Stimulated activated CD4-positive, alpha-beta T cell treated with anti-CD3 and anti-CD28 coated beads, Interleukin-12 subunit alpha, Interleukin-12 subunit beta, amount 100 ng/mL, for 24 hours (primary cell): ENCODE data around the gene SLC25A28.

ENCODE experiments used
- DNase-seq, 2 experiments: peaks; one replicate each; pipeline ENCODE4 v3.0.0-alpha.2; 2020; ENCODE audit warnings: low read depth in 2 of 2

SLC25A28 gene, protein sequence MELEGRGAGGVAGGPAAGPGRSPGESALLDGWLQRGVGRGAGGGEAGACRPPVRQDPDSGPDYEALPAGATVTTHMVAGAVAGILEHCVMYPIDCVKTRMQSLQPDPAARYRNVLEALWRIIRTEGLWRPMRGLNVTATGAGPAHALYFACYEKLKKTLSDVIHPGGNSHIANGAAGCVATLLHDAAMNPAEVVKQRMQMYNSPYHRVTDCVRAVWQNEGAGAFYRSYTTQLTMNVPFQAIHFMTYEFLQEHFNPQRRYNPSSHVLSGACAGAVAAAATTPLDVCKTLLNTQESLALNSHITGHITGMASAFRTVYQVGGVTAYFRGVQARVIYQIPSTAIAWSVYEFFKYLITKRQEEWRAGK

DNA sequence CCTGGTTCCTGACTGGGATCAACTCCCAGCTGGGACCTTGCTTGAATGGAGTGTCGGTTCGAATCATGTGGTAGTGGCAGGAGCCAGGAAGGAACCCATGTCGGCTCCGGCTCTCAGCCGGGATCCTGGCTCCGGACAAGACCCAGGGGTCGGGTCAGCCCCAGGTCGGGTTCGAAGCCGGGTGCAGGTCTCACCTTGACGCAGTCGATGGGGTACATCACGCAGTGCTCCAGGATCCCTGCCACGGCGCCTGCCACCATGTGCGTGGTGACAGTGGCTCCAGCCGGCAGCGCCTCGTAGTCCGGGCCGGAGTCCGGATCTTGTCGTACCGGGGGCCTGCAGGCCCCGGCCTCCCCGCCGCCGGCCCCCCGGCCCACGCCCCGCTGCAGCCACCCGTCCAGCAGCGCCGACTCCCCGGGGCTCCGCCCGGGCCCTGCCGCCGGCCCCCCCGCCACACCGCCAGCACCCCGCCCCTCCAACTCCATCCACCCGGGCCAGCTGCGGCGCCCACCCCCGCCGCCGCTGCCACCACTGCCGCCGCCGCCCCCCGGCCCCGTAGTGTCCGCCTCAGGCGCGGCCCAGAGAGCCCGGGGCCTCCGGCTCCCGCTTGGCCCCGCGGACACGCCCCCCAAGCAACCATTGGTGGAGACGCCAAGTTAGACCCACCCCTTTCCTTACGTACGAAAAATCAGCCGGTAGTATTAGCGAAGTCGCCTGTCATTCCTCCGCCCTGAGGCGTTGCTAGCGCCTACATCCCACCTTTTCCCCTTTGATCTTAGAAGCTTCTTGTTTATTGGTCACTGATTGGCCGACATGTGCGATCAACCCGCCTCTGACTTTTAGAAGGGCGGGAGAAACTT is at the start of gene SLC25A28:
TSS of gene SLC25A28 (minus strand) at position 589 of the 860 bp plus-strand sequence. CDS start at position 485, 104 bp downstream.
- DNase-seq, result peak; percentile 80 to 90

DNA sequence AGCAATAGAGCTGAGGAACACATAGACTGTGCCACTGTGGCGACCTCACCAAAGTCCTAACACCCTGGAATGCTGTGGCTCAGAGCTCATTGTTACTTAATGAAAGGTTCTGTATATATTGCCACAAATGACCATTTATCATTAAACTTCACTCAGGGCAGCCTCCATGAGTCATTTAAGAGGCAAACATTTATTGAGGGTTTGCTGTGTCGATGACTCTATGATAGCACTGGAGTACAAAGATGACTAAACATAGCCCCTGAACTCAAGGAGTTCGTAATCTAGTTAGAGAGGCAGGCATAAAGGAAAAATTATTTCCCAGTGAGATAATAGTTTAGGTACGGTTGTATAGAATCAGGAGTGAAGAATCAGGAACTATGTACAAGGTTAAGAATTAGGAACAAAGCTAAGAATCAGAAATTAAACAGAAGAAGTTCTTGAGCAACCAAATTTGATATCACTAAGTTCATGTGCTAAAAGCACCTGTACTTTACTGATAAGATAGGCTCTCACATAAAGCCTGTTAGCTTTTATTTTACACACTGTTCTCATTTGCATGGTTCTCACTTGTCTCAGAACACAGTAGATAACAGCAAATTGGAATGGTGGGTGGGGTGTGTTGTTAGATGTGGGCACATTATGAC is 47.0 kb upstream of the SLC25A28 start:
- DNase-seq, result no peak

DNA sequence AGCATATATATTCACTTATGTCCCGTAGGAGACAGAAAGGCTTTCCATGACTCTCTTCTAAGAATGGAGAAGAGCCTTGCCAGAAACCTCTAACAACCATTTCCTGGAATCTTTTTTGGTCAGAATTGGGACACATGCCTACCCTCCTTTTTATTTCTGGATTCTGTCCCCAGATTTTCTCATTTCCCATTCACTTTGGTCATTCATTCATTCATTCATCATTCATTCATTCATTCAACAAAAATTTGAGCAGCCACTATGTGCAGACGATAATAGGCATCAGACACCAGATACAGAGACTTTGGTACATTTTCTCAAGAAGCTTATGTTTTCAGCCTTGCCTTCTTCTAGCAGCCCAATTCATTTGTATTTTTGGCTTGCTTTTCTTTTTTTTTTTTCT is 45.1 kb upstream of the SLC25A28 start:
- DNase-seq, result no peak

DNA sequence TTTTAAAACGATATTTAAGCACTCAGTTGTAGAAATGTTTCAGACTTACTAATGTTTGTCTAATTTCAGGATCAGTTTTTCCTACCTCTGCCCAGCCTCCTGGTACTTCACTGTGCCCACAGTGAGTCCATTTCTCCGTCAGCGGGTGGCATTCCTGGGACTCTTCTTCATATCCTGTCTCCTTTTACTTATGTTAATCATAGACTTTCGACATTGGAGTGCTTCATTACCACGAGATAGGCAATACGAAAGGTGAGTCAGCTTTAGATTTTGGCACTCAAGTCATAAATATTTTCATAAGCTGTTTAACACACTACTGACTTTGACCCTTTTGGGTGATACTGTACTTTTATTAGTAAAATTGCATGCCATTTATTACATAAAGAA is 41.1 kb upstream of the SLC25A28 start:
- no peak for DNase-seq

DNA sequence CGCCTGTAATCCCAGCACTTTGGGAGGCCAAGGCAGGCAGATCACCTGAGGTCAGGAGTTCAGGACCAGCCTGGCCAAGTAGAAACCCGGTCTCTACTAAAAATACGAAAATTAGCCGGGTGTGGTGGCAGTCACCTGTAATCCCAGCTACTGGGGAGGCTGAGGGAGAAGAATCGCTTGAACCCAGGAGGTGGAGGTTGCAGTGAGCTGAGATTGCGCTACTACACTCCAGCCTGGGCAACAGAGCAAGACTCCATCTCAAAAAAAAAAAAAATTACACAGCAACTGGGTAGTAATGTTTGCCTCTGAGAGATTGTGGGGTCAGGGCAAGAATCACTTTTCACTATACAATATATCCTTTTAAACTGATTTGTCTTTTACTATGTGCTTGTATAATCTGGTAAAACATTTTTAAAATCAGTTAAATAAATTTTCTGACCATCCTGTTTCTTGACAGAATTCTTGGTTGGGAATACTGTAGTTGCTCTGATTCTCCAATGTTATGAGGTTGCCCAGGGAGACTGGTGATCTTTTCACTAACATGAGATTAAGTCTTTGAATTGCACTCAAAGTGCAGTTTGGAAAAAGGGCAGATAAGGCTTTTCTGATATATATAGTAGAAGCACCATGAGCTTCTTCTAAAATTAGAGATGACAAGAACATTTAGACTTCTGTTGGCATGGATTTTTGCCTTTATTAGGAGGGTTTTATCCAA is 40.6 kb upstream of the SLC25A28 start:
- no peak for DNase-seq

DNA sequence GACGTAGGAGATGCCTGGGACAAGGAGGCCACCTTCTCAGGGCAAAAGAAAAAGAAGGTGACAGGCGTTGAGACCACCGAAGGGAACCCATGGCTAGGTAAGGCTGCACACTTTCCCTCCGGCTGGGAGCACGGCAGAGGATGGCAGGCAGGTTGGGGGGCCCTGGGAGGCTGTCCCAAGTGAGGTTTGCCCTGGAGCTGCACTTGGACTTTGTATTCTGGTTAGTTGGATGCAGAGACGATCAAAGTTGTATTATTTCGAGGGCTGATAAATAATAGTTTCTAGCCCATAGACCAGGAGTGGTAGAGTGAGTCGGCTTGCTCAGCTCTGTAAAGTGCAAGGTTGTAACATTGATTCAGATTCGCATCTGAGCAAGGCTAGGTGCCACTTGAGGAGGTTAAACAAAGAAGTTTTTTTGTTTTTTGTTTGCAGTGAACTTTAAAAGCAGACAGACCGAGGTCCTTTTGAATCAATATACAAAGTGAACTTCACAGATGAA is 39.7 kb upstream of the SLC25A28 start:
- no peak for DNase-seq

DNA sequence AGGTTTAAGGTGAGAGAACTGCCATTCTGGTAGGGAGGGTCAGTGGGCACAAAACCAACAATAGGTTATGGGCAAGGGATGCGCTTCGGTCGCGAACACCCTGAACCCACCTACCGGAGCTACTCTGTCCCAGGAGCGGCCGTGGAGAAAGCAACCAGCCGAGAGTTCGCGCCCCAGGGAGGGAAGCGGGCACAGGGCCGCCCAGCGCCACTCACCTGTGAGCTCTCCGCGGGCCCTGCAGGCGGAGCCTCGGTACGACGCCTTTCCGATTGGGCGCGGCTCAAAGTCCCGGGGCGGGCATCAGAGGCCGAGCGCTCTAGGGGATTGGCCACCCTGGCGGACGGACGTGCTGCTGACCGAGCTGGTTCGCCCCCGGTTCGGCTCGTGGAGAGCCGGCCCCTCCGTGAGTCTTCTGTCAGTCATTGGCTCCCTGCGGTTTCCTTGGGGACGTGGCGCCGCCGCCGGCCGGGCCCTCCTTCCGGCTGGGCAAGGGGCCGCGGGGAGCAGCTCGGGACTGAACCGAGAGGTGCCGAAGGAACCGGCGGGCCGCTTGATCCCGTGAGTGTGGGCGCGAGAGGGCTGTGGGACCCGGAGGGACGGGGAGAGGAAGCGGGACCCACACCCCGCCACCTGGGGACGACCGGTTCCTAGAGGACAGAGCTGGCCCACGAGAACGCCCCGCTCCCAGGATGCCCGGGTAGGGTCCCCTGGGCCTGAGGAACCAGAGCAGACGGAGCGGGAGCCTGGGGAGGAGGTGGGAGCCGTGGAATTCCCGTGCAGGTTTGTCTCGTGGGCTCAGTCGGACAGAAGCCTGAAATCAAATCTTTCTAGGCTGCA is 39.0 kb upstream of the SLC25A28 start, which contains the start of gene ENTPD7:
TSS of gene ENTPD7 (plus strand) at position 479 of the 837 bp plus-strand sequence. CDS start 448 bp downstream, outside the sequence.
- DNase-seq, result peak; percentile 84 to 91

DNA sequence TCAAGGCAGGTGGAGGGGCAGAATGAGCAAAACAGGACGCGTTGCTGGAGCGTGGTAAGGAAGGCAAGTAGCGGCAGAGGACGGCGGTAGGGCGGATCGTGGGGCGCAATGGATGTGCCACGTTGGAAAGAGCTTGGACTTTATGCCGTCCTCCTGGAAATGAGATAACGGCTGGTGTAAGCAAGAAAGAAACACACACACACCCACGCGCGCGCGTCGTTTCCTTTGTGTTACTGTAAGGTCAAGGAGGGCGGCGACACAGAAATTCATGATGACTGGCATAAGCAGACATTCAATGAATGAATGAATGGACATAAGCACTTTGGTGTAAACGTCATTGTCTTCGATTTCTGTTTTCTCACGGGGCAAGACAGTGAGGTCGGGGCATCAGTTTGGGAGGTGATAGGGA is 38.4 kb upstream of the SLC25A28 start:
- peak; percentile 24 to 62 for DNase-seq

DNA sequence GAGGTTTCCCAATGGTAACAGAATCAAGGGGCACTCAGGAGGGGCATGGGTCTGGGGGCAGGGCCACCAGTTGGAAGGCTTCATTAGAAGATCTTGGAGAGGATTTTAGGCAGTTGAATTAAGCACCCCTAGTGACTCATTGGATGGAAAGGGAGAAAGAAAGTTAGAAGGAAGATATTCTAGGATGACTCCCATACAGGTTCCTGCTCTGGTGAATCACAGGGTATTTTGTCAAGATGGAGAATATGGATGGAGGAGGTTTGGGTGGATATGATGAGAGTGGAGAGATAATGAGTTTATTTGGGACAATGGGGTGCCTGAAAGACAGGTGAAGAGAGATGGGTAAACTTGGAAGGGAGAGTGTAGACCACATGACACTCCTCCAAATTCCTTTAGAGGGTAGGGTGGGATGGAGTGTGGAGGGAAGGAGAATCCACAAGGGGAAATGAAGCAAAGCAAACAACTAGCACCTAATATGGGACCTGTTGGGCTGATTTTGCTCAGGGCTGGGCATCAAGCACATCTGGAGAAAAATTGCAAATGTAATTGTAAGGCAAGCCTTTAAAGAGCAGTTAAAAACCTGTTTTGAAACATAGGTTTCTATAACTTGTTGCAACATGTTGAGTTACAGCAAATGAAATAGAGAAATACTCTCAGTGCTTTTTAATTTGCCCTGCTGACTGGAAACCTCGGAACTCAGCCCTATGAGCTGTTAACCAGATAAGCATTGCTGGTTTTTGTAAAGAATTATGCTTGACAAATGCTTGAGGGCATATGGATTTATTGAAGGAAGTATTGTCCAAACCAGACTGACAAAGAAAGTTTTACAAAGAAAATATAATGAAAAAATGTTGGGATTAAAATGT is 36.2 kb upstream of the SLC25A28 start:
- DNase-seq, result no peak

DNA sequence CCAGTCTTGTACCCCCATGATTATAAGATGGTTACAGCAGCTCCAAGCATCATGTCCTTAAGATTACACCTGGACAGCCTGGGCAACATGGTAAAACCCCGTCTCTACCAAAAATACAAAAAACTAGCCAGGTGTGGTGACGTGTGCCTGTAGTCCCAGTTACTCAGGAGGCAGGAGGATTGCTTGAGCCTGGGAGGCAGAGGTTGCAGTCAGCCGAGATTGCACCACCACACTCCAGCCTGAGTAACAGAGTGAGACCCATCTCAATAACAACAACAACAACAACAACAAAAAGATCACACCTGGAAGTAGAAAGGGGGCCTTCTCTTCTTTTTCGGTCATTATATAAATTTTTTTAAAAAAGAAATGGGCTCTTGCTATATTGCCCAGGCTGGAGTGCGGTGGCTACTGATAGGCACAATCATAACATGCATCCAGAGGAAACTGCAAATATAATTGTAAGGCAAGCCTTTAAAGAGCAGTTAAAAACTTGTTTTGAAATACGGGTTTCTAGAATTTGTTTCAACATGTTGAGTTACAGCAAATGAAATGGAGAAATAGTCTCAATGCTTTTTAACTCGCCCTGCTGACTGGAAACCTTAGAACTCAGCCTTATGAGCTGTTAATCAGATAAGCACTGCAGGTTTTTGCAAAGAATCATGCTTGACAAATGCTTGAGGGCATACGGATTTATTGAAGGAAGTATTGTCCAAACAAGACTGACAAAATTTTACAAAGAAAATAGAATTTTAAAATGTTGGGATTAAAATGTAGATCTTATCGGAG is 34.3 kb upstream of the SLC25A28 start:
- DNase-seq, result no peak

DNA sequence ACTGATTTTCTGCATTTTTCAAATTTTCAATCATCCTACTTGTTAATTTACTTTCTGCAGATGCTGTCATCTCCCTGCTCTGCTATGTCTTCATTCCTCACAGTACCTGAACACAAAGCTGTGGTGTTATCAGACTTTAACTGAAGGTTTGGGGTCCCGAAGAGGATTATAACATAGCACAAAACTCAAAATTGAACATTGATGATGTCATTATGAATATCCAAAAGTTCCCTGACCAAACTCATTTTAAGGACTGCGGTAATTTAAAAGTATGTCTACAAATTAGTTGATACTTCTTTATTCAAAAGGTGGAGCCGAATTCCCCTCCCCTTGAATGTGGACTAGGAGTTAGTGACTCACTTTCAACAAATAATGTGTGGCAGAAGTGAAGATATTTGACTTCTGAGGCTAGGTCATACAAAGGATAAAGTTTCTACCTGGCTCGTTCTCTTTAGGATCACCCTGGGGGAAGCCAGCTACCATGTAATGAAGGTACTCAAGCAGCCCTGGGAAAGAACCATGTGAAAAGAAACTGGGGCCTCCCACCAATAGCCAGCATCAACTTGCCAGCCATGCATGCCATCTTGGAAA is 32.7 kb upstream of the SLC25A28 start:
- no peak for DNase-seq

DNA sequence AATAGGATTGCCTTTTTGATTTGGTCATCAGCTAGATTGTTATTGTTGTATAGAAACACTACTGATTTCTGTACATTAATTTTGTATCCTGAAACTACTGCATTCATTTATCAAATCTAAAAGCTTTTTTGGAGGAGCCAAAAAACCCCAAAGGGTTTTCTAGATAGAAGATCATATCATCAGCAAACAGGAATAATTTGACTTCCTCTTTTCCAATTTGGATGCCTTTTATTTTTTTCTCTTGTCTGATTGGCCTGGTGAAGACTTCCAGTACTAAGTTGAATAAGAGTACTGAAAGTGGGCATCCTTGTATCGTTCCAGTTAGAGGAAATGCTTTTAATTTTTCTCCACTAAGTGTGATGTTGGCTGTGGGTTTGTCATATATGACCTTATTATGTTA is 28.5 kb upstream of the SLC25A28 start:
- no peak for DNase-seq

DNA sequence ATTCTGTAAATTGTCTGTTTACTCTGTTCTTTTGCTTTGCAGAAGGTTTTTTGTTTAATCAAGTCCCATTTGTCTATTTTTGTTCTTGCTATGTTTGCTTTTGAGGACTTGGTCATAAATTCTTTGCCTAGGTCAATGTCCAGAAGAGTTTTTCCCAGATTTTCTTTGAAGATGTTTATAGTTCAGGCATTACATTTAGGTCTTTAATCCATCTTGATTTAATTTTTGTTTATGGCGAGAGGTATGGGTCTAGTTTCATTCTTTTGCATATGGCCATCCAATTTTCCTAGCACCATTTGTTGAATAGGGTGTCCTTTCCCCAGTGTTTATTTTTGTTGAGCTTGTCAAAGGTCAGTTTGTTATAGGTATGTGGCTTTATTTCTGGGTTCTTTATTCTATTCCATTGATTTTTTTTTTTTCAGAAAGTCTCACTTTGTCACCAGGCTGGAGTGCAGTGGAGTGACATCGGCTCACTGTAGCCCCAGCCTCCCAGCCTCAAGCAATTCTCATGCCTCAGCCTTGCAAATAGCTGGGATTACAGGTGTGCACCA is 27.4 kb upstream of the SLC25A28 start:
- no peak for DNase-seq

DNA sequence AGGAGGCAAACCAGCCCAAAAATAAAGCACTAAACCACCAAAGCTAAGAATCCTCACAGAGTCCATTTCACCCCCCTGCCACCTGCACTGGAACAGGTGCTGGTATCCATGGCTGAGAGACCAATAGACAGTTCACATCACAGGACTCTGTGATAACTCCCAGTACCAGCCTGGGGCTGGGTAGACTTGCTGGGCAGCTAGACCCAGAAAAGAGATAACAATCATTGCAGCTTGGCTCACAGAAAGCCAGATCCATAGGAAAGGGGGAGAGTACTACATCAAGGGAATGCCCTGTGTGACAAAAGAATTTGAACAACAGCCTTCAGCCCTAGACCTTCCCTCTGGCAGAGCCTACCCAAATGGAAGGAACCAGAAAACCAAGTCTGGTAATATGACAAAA is 13.6 kb upstream of the SLC25A28 start:
- no peak for DNase-seq

DNA sequence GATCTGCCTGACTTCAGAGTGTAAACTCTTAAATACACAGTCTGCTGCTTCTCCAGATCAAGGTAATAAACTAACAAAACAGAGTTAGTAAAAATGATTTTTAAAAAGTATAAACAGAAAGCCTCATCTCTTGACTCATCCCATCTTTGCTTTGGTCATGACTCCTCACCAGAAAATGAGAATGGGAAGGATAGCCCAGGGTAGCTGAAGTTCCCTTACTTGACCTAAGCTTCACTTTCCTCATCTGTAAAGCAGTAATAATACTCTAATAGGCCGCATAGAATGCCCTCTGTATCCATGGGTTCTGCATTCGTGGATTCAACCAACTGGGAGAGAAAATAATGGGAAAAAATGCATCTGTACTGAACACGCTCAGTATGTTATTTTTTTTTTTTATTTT is 11.3 kb upstream of the SLC25A28 start:
- no peak for DNase-seq

DNA sequence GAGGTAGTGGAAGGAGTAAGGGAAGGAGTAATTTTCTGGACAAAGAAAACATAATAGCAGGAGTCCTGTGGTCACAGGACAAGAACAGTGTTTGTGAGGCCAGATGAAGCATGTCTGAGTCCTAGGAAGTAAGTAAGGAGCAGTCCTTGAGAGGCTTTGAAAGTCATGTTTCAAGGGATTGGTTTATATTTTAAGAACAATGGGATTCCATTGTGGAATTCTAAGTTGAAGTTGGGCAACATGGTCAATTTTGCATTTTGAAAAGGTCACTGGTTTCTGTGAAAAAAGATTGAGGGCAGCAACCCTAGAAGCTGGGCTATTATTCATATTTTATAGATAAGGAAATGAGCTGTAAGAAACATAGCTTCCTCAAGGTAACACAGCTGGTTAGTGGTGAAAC is 10.8 kb upstream of the SLC25A28 start:
- no peak for DNase-seq

DNA sequence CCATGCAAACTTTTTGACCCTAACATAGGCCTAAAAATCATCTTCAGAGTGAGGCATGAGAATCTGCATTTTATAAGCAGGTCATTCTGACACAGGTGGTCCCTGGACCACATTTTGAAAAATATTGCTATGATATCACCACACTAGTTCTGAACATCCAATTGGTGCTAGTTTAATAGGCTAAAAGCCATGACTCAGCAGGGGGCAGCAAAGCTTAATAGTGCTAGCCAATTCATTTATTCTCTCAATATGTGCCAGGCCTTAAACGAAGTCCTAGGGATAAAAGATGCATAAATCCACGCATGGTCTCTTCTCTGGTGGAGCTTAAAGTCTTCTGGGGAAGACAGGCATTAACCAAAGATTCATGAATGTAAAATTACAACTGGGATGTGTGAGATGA is 10.2 kb upstream of the SLC25A28 start:
- no peak for DNase-seq

DNA sequence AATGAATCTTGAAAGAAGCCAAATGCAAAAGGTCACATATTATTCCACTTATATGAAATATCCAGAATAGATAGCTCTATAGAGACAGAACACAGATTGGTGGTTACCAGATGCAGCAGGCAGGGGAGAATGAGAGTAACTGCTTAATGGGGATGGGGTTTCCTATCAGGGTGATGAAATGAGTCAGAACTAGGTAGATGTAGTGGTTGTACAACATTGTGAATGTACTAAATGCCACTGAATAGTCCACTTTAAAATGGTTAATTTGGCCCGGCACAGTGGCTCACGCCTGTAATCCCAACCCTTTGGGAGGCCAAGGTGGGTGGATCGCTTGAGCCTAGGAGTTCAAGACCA is 9.4 kb upstream of the SLC25A28 start:
- DNase-seq, result no peak
